Stimulated activated CD4-positive, alpha-beta T cell treated with anti-CD3 and anti-CD28 coated beads, Interleukin-1b, Interleukin-23, amount 100 ng/mL, for 1 hour (primary cell): ENCODE measurements around the gene FANCM.

Experiments
- DNase-seq, 2 donors: peaks; one replicate each; pipeline ENCODE4 v3.0.0-alpha.2; 2020; ENCODE audit warnings: low read depth in 2 of 2

FANCM gene

GRCh38 chr14:45227566-45227965, 91.8 kb downstream of the FANCM start:
- DNase-seq: no peak

- DNase-seq: no peak
These were observed 103.3 kb downstream of the FANCM start for GRCh38 chr14:45238988-45239387.

GRCh38 chr14:45242706-45243105, 107.0 kb downstream of the FANCM start:
- DNase-seq: no peak

GRCh38 chr14:45246151-45246550, 110.4 kb downstream of the FANCM start:
- DNase-seq: no peak

- DNase-seq: no peak
These were observed 111.0 kb downstream of the FANCM start for GRCh38 chr14:45246691-45247090.

- no peak for DNase-seq
These were observed 111.7 kb downstream of the FANCM start for GRCh38 chr14:45247427-45247826.

- DNase-seq: no peak
These were observed 114.3 kb downstream of the FANCM start for GRCh38 chr14:45249856-45250575.
